HEK293 (cell line): ENCODE data around the gene MACIR.
A peak's percentile ranks its signal among the peaks of the same experiment; 100 is the strongest.

ENCODE experiments used
- CTCF ChIA-PET: fragments of 350-600 bp; formaldehyde crosslinking; extraction: SDS; loops from one replicate; lab custom pipeline; 2021; ENCODE audit warnings: antibody characterized with exemption; lab: Yijun Ruan, JAX
- POLR2A ChIA-PET: fragments of 300-600 bp; formaldehyde crosslinking; extraction: SDS; loops from one replicate; lab custom pipeline; 2020; ENCODE audit warnings: antibody characterized with exemption, inconsistent platforms; lab: Yijun Ruan, JAX
- H3K27ac ChIP-seq: fragments of 200-500 bp; sonication (Bioruptor generic); 2 replicates; pipeline ENCODE4 v1.5.1; 2014; ENCODE audit warnings: low read depth, low read length, control low read depth, inconsistent platforms; ENCODE audit errors: extremely low read depth
- H3K36me3 ChIP-seq, 2 experiments: fragments of 200-500 bp in 1 of 2; sonication (Bioruptor generic) in 1 of 2; 1 replicate in 1 of 2; 2 replicates in 1 of 2; pipeline ENCODE4 v1.5.1; 2014 to 2017; ENCODE audit warnings: inconsistent platforms in 2 of 2, low read length in 2 of 2; ENCODE audit not compliant: control insufficient read depth in 2 of 2, insufficient read depth in 1 of 2
- H3K4me1 ChIP-seq: fragments of 200-500 bp; sonication (Bioruptor generic); 2 replicates; pipeline ENCODE4 v1.5.1; 2014; ENCODE audit warnings: mild to moderate bottlenecking, low read length, inconsistent platforms; ENCODE audit not compliant: control insufficient read depth, insufficient read depth
- H3K4me3 ChIP-seq: 2 replicates; pipeline ENCODE4 v1.5.1; 2011; ENCODE audit warnings: low read depth, mild to moderate bottlenecking, control low read depth, low read length, moderate library complexity
- H3K9me3 ChIP-seq: fragments of 200-500 bp; sonication (Bioruptor generic); 2 replicates; pipeline ENCODE4 v1.5.1; 2014; ENCODE audit warnings: low read depth, low read length, inconsistent platforms; ENCODE audit not compliant: control insufficient read depth, insufficient read depth
- EGR2 ChIP-seq: fragments of 450-650 bp; formaldehyde crosslinking; IDR thresholded peaks from 2 replicates; pipeline ENCODE4 v1.5.1; 2016; ENCODE audit warnings: low read depth, missing biosample characterization, missing genetic modification characterization
- GFI1B ChIP-seq: fragments of 450-650 bp; formaldehyde crosslinking; IDR thresholded peaks from 2 replicates; pipeline ENCODE4 v1.5.1; 2016; ENCODE audit warnings: missing biosample characterization, missing genetic modification characterization
- GLIS2 ChIP-seq: fragments of 450-650 bp; formaldehyde crosslinking; IDR thresholded peaks from 2 replicates; pipeline ENCODE4 v1.5.1; 2016; ENCODE audit warnings: missing biosample characterization, missing genetic modification characterization
- KLF10 ChIP-seq: fragments of 450-650 bp; IDR thresholded peaks from 2 replicates; pipeline ENCODE4 v1.5.1; 2018; ENCODE audit warnings: missing biosample characterization, mild to moderate bottlenecking, missing genetic modification characterization
- KLF16 ChIP-seq: fragments of 450-650 bp; formaldehyde crosslinking; IDR thresholded peaks from 2 replicates; pipeline ENCODE4 v1.5.1; 2017; ENCODE audit warnings: missing biosample characterization, missing genetic modification characterization
- KLF8 ChIP-seq: fragments of 450-650 bp; formaldehyde crosslinking; IDR thresholded peaks from 2 replicates; pipeline ENCODE4 v1.5.1; 2016; ENCODE audit warnings: missing biosample characterization, missing genetic modification characterization
- OVOL3 ChIP-seq: fragments of 450-650 bp; formaldehyde crosslinking; IDR thresholded peaks from 2 replicates; pipeline ENCODE4 v1.5.1; 2016; ENCODE audit warnings: missing biosample characterization, missing genetic modification characterization
- REPIN1 ChIP-seq: fragments of 450-650 bp; formaldehyde crosslinking; IDR thresholded peaks from 2 replicates; pipeline ENCODE4 v1.5.1; 2017; ENCODE audit warnings: missing biosample characterization, missing genetic modification characterization, low read depth
- YY2 ChIP-seq: fragments of 450-650 bp; formaldehyde crosslinking; IDR thresholded peaks from 2 replicates; pipeline ENCODE4 v1.5.1; 2016; ENCODE audit warnings: missing biosample characterization, missing genetic modification characterization
- ZBTB7A ChIP-seq: fragments of 450-650 bp; formaldehyde crosslinking; IDR thresholded peaks from 2 replicates; pipeline ENCODE4 v1.5.1; 2016; ENCODE audit warnings: low read depth, missing biosample characterization, missing genetic modification characterization
- ZNF10 ChIP-seq: fragments of 450-650 bp; formaldehyde crosslinking; IDR thresholded peaks from 2 replicates; pipeline ENCODE4 v1.5.1; 2017; ENCODE audit warnings: missing biosample characterization, missing genetic modification characterization
- ZNF121 ChIP-seq: fragments of 450-650 bp; formaldehyde crosslinking; IDR thresholded peaks from 2 replicates; pipeline ENCODE4 v1.5.1; 2016; ENCODE audit warnings: missing biosample characterization, missing genetic modification characterization
- ZNF146 ChIP-seq: fragments of 450-650 bp; formaldehyde crosslinking; IDR thresholded peaks from 2 replicates; pipeline ENCODE4 v1.5.1; 2016; ENCODE audit warnings: missing biosample characterization, missing genetic modification characterization
- ZNF211 ChIP-seq: fragments of 450-650 bp; formaldehyde crosslinking; IDR thresholded peaks from 2 replicates; pipeline ENCODE4 v1.5.1; 2016; ENCODE audit warnings: low read depth, missing biosample characterization, missing genetic modification characterization
- ZNF223 ChIP-seq: fragments of 450-650 bp; formaldehyde crosslinking; IDR thresholded peaks from 2 replicates; pipeline ENCODE4 v1.5.1; 2016; ENCODE audit warnings: missing biosample characterization, missing genetic modification characterization
- ZNF311 ChIP-seq: fragments of 450-650 bp; formaldehyde crosslinking; IDR thresholded peaks from 2 replicates; pipeline ENCODE4 v1.5.1; 2017; ENCODE audit warnings: missing biosample characterization, missing genetic modification characterization, borderline replicate concordance
- ZNF366 ChIP-seq: fragments of 450-650 bp; formaldehyde crosslinking; conservative IDR thresholded peaks from 2 replicates; pipeline ENCODE4 v1.5.1; 2016; ENCODE audit warnings: missing biosample characterization, missing genetic modification characterization
- ZNF510 ChIP-seq: fragments of 450-650 bp; formaldehyde crosslinking; IDR thresholded peaks from 2 replicates; pipeline ENCODE4 v1.5.1; 2018; ENCODE audit warnings: mild to moderate bottlenecking, missing genetic modification characterization, missing biosample characterization; ENCODE audit not compliant: insufficient replicate concordance
- ZNF514 ChIP-seq: fragments of 450-650 bp; formaldehyde crosslinking; IDR thresholded peaks from 2 replicates; pipeline ENCODE4 v1.5.1; 2016; ENCODE audit warnings: missing biosample characterization, missing genetic modification characterization
- ZNF549 ChIP-seq: fragments of 450-650 bp; IDR thresholded peaks from 2 replicates; pipeline ENCODE4 v1.5.1; 2018; ENCODE audit warnings: missing biosample characterization, missing genetic modification characterization, mild to moderate bottlenecking, inconsistent platforms, moderate library complexity
- ZNF560 ChIP-seq: fragments of 450-650 bp; formaldehyde crosslinking; IDR thresholded peaks from 2 replicates; pipeline ENCODE4 v1.5.1; 2017; ENCODE audit warnings: missing biosample characterization, missing genetic modification characterization, borderline replicate concordance
- ZNF571 ChIP-seq: fragments of 450-650 bp; formaldehyde crosslinking; IDR thresholded peaks from 2 replicates; pipeline ENCODE4 v1.5.0; 2017; ENCODE audit warnings: missing biosample characterization, missing genetic modification characterization
- ZNF600 ChIP-seq: fragments of 450-650 bp; formaldehyde crosslinking; IDR thresholded peaks from 2 replicates; pipeline ENCODE4 v1.5.1; 2016; ENCODE audit warnings: missing biosample characterization, missing genetic modification characterization
- ZNF623 ChIP-seq: fragments of 450-650 bp; formaldehyde crosslinking; IDR thresholded peaks from 2 replicates; pipeline ENCODE4 v1.5.1; 2016; ENCODE audit warnings: missing biosample characterization, missing genetic modification characterization
- ZXDB ChIP-seq: fragments of 450-650 bp; formaldehyde crosslinking; IDR thresholded peaks from 2 replicates; pipeline ENCODE4 v1.5.1; 2016; ENCODE audit warnings: missing biosample characterization, missing genetic modification characterization
- TF ChIP-seq, protein P1 (sequence below): fragments of 450-650 bp; formaldehyde crosslinking; IDR thresholded peaks from 2 replicates; pipeline ENCODE4 v1.5.1; 2016; ENCODE audit warnings: missing biosample characterization, missing genetic modification characterization
- TF ChIP-seq, protein P2 (sequence below): fragments of 450-650 bp; formaldehyde crosslinking; IDR thresholded peaks from 2 replicates; pipeline ENCODE4 v1.5.1; 2016; ENCODE audit warnings: missing biosample characterization, missing genetic modification characterization
- TF ChIP-seq, protein P3 (sequence below): fragments of 450-650 bp; formaldehyde crosslinking; IDR thresholded peaks from 2 replicates; pipeline ENCODE4 v1.5.1; 2016; ENCODE audit warnings: missing biosample characterization, missing genetic modification characterization

MACIR gene

DNA sequence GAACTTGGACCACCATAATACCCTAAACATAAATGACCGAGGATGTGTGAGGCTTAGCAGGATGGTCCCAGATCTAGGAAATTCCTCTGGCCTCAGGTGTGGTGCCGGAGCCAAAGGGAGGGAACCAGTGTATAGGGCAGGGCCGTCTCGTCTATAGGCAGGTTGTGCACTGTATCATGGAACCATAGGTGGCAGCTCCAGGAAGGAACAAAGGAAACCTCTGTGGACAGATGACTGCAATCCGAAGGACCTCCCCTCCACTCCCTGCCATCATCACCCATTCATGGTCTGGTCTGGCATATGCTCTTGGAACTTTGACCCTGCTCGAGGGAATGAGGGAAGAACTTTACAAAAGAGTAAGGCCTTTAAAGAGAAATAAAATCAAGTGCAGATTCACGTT, 2.9 kb upstream of the MACIR start (continued):
- TF ChIP-seq, protein P1, sequence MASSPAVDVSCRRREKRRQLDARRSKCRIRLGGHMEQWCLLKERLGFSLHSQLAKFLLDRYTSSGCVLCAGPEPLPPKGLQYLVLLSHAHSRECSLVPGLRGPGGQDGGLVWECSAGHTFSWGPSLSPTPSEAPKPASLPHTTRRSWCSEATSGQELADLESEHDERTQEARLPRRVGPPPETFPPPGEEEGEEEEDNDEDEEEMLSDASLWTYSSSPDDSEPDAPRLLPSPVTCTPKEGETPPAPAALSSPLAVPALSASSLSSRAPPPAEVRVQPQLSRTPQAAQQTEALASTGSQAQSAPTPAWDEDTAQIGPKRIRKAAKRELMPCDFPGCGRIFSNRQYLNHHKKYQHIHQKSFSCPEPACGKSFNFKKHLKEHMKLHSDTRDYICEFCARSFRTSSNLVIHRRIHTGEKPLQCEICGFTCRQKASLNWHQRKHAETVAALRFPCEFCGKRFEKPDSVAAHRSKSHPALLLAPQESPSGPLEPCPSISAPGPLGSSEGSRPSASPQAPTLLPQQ (tag by site-specific recombination): no peak
- no peak for TF ChIP-seq GFI1B (tag by site-specific recombination)
- TF ChIP-seq ZNF121 (tag by site-specific recombination): no peak
- TF ChIP-seq EGR2 (tag by site-specific recombination): no peak
- TF ChIP-seq REPIN1 (tag by site-specific recombination): no peak
- TF ChIP-seq, protein P2, sequence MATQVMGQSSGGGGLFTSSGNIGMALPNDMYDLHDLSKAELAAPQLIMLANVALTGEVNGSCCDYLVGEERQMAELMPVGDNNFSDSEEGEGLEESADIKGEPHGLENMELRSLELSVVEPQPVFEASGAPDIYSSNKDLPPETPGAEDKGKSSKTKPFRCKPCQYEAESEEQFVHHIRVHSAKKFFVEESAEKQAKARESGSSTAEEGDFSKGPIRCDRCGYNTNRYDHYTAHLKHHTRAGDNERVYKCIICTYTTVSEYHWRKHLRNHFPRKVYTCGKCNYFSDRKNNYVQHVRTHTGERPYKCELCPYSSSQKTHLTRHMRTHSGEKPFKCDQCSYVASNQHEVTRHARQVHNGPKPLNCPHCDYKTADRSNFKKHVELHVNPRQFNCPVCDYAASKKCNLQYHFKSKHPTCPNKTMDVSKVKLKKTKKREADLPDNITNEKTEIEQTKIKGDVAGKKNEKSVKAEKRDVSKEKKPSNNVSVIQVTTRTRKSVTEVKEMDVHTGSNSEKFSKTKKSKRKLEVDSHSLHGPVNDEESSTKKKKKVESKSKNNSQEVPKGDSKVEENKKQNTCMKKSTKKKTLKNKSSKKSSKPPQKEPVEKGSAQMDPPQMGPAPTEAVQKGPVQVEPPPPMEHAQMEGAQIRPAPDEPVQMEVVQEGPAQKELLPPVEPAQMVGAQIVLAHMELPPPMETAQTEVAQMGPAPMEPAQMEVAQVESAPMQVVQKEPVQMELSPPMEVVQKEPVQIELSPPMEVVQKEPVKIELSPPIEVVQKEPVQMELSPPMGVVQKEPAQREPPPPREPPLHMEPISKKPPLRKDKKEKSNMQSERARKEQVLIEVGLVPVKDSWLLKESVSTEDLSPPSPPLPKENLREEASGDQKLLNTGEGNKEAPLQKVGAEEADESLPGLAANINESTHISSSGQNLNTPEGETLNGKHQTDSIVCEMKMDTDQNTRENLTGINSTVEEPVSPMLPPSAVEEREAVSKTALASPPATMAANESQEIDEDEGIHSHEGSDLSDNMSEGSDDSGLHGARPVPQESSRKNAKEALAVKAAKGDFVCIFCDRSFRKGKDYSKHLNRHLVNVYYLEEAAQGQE (tag by site-specific recombination): no peak

DNA sequence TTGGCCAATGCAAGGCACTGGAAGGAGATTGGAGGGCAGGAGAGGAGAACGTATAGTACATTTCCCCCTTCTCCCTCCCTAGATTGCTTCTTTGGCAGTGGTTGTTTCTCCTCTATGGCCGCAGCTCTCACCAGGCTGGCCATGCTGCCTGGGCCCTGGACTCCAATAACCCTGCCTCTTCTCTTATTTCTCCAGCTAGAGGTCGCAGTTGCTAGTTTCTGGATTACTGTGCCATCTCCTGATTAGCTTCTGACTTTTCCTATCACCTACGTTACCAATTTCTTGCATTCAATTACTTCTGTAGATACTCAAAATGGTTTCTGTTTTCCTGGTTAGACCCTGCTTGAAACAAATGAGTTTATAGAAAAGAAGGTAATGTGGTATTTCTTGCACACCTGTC, 2.4 kb upstream of the MACIR start:
- no peak overlapping the region for H3K4me3 ChIP-seq
- no peak overlapping the region for H3K27ac ChIP-seq
- H3K9me3 ChIP-seq: no peaks in the 10 kb centered on the region
- TF ChIP-seq ZNF10 (peak; percentile 91), ZXDB (tag by site-specific recombination) (no peak)
- no peaks in the 10 kb centered on the region for H3K4me1 ChIP-seq
- no peaks in the 10 kb centered on the region for H3K36me3 ChIP-seq
- POLR2A ChIA-PET: no interaction called here
- CTCF ChIA-PET: interaction anchor here (0.5 to 1.6 kb wide), 4 partner anchors 24 to 100 kb away, joined by 3 to 4 read pairs (median 3); no protein-coding TSS in a partner anchor

DNA sequence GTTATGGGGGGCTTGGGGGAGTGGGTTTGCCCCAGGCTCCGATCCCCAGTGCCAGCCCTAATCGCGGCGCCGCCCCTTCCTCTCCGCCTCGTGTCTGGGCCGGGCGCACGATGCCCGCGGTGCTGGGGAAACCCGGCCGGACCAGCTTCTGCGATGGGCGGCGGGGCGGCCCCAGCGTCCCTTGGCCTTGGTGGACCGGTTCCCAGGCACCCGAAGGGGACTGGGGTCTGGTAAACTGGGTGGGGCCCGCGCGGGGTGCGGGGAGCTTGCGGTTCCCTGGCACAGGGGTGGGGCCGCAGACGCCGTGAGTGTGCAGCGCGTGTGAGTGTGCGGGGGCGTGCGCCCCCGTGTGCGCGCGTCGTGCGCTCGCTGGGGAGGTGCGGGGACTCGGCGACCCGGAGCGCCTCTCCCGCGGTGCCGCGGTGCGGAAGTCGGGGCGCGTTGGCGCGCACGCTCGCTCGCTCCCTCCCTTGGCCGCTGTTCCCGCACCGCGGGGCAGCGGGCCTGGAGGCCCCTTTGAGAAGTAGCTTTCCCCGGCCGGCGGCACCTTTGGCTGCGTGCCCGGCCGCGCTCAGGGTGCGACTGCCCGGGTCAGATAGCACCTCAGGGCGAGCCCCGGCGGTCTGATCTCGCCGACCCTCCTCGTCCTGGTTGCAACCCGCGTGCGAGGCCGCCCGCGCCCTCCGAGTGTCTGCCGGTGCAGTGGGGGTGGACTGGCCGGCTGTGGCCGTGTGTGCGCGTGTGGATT, 568 bp downstream of the MACIR start:
- ChIA-PET POLR2A (interaction anchor here (0.6 to 2.4 kb wide), 23 partner anchors 9 to 567 kb away, joined by 3 to 22 read pairs (median 4); partner anchors contain the start of genes GIN1 and PPIP5K2), CTCF (no interaction called here)
- H3K27ac ChIP-seq: peak overlapping the region; percentile 94
- no peaks in the 10 kb centered on the region for H3K36me3 ChIP-seq
- no peaks in the 10 kb centered on the region for H3K4me1 ChIP-seq
- H3K9me3 ChIP-seq: no peaks in the 10 kb centered on the region
- peak overlapping the region; percentile 94 for H3K4me3 ChIP-seq
- TF ChIP-seq ZNF600 (tag by site-specific recombination) (peak; percentile 67), ZNF571 (tag by site-specific recombination) (no peak), ZNF514 (tag by site-specific recombination) (no peak), ZNF510 (no peak), ZNF311 (no peak), ZNF366 (tag by site-specific recombination) (no peak; the same call in 1 of the 2 replicates), GFI1B (tag by site-specific recombination) (no peak), KLF10 (tag by site-specific recombination) (0 out of 2 replicates have a peak, but pooled peaks have one; percentile 11), KLF16 (0 out of 2 replicates have a peak, but pooled peaks have one; percentile 8), ZNF623 (tag by site-specific recombination) (no peak), GLIS2 (peak; percentile 97), ZNF211 (tag by site-specific recombination) (no peak), ZNF560 (tag by site-specific recombination) (no peak), ZNF549 (no peak), KLF8 (no peak; the same call in 1 of the 2 replicates), ZNF223 (tag by site-specific recombination) (0 out of 2 replicates have a peak, but pooled peaks have one; percentile 18), ZNF146 (tag by site-specific recombination) (0 out of 2 replicates have a peak, but pooled peaks have one; percentile 8), OVOL3 (tag by site-specific recombination) (no peak), YY2 (no peak), ZBTB7A (tag by site-specific recombination) (no peak; the same call in 1 of the 2 replicates)
- TF ChIP-seq, protein P3, sequence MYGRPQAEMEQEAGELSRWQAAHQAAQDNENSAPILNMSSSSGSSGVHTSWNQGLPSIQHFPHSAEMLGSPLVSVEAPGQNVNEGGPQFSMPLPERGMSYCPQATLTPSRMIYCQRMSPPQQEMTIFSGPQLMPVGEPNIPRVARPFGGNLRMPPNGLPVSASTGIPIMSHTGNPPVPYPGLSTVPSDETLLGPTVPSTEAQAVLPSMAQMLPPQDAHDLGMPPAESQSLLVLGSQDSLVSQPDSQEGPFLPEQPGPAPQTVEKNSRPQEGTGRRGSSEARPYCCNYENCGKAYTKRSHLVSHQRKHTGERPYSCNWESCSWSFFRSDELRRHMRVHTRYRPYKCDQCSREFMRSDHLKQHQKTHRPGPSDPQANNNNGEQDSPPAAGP (tag by site-specific recombination): no peak
